Measurements from ENCODE around the gene SLC35F3.

DNA sequence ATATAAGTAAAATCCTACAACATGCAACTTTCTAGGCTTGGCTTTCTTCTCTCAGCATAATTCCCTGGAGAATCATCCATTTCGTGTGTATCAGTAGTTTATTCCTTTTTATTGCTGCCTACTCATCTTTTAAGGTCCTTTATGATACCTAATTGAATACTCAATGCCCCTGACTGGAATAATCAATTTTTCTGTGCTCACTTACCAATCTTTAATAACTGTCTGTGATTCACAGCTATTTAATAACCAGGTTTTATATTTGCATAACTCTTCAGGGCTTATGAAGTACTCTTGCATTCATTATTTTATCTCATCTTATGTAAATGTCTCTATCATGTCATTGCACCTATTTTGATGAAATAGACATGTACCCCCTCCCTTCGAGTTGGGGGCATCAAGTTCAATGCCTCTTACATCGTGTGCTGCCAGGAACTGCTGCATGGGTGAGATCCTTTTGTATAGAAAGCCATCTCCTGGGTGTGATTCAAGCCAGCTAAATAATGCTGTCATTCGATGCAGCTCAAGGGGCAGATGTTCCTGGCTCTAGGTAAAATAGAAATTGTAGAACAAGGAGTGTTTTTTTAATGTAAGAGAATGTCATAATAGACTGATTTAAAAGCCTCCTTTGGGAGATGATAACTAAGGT, 222.7 kb downstream of the SLC35F3 start:
- TF ChIP-seq, protein P1, sequence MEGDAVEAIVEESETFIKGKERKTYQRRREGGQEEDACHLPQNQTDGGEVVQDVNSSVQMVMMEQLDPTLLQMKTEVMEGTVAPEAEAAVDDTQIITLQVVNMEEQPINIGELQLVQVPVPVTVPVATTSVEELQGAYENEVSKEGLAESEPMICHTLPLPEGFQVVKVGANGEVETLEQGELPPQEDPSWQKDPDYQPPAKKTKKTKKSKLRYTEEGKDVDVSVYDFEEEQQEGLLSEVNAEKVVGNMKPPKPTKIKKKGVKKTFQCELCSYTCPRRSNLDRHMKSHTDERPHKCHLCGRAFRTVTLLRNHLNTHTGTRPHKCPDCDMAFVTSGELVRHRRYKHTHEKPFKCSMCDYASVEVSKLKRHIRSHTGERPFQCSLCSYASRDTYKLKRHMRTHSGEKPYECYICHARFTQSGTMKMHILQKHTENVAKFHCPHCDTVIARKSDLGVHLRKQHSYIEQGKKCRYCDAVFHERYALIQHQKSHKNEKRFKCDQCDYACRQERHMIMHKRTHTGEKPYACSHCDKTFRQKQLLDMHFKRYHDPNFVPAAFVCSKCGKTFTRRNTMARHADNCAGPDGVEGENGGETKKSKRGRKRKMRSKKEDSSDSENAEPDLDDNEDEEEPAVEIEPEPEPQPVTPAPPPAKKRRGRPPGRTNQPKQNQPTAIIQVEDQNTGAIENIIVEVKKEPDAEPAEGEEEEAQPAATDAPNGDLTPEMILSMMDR (conservative IDR thresholded peaks at IDR 0.05; ENCODE audit: low read depth, low read length), result no peak
- no peak for TF ChIP-seq EZH2 (IDR thresholded peaks at IDR 0.05; ENCODE audit: borderline replicate concordance, low read depth, low read length, poor library complexity, severe bottlenecking)
